K562 (cell line): ENCODE measurements around the gene SCG2. TPM values are rescaled to one million over a fixed set of nuclear protein-coding genes. Genes with fewer than 3 reads are reported as not detected.

ENCODE experiments used
- ATAC-seq: fragments of 200-7000 bp; cut with Tn5 transposase; 3 replicates; pipeline ENCODE4 v1.9.1; 2020; ENCODE audit warnings: moderate library complexity
- BruUV-seq: library from RNA; stranded (reverse); fragments of 400-500 nt; replicated peaks from 2 replicates; lab custom pipeline; 2021; lab: Mats Ljungman, UMichigan
- CTCF ChIA-PET: fragments of 300-600 bp; formaldehyde crosslinking; extraction: SDS; loops from one replicate; lab custom pipeline; 2021; ENCODE audit warnings: low intra/inter-chr PET ratio; lab: Yijun Ruan, JAX
- POLR2A ChIA-PET: fragments of 300-600, 350-650 bp; sonication (Branson Sonifier 250); formaldehyde crosslinking; extraction: SDS; loops from one replicate; lab custom pipeline; 2021; ENCODE audit warnings: antibody characterized with exemption, inconsistent platforms; lab: Yijun Ruan, JAX
- DNase-seq, 4 experiments: peaks; one replicate each; pipeline versions ENCODE4 v3.0.0 to v3.0.0-alpha.2; 2011 to 2018; ENCODE audit warnings: low spot score in 3 of 4, mixed read lengths in 3 of 4; ENCODE audit errors: extremely low read depth in 1 of 4
- FAIRE-seq: peaks from 2 replicates; lab custom pipeline; 2011; peaks lifted over from hg19 to GRCh38; lab: Jason Lieb, UNC
- H2AFZ ChIP-seq: 2 replicates; pipeline ENCODE4 v1.6.0; 2011; ENCODE audit warnings: low read depth, low read length, control low read depth, inconsistent platforms
- H3K27ac ChIP-seq: fragments of 200-600 bp; 3 replicates; pipeline ENCODE4 v1.8.0; 2011; ENCODE audit warnings: low read depth, mild to moderate bottlenecking, control low read depth, inconsistent platforms, low read length, moderate library complexity, mixed read lengths; ENCODE audit errors: extremely low read depth
- H3K27me3 ChIP-seq, 2 experiments: fragments of 300-600 bp in 1 of 2; 2 replicates in 1 of 2; 3 replicates in 1 of 2; pipeline versions ENCODE4 v1.6.0 to v1.8.0; 2011; ENCODE audit warnings: inconsistent platforms in 2 of 2, low read length in 2 of 2, mild to moderate bottlenecking in 1 of 2, mixed read lengths in 1 of 2, moderate library complexity in 1 of 2; ENCODE audit not compliant: control insufficient read depth in 2 of 2, insufficient read depth in 2 of 2
- H3K36me3 ChIP-seq: fragments of 300-600 bp; 3 replicates; pipeline ENCODE4 v1.8.0; 2011; ENCODE audit warnings: mild to moderate bottlenecking, low read length, inconsistent platforms; ENCODE audit not compliant: control insufficient read depth, insufficient read depth
- H3K4me1 ChIP-seq, 2 experiments: fragments of 200-600 bp in 1 of 2; replicated peaks in 1 of 2; 2 replicates in 1 of 2; 3 replicates in 1 of 2; pipeline versions ENCODE4 v1.5.1 to v1.8.0; 2011; ENCODE audit warnings: inconsistent platforms in 2 of 2, low read length in 2 of 2, mild to moderate bottlenecking in 1 of 2, mixed read lengths in 1 of 2, moderate library complexity in 1 of 2; ENCODE audit not compliant: control insufficient read depth in 2 of 2, insufficient read depth in 2 of 2
- H3K4me2 ChIP-seq: 2 replicates; pipeline ENCODE4 v1.6.1; 2011; ENCODE audit warnings: low read length, control low read depth, inconsistent platforms, mixed read lengths; ENCODE audit not compliant: insufficient read depth
- H3K4me3 ChIP-seq: fragments of 200-600 bp; sonication (generic), shearing (Covaris generic); 2 replicates; pipeline ENCODE4 v1.5.1; 2016; ENCODE audit warnings: control low read depth, inconsistent platforms
- H3K79me2 ChIP-seq: fragments of 200-600 bp; 3 replicates; pipeline ENCODE4 v1.8.0; 2011; ENCODE audit warnings: low read length, inconsistent platforms; ENCODE audit not compliant: control insufficient read depth, insufficient read depth
- H3K9ac ChIP-seq, 2 experiments: 2 replicates each; pipeline versions ENCODE4 v1.6.0 to v1.6.1; 2011; ENCODE audit warnings: low read depth in 2 of 2, low read length in 2 of 2, control low read depth in 1 of 2, inconsistent platforms in 1 of 2, mild to moderate bottlenecking in 1 of 2, mixed read lengths in 1 of 2; ENCODE audit not compliant: insufficient read depth in 1 of 2
- H3K9me1 ChIP-seq: one replicate; pipeline ENCODE4 v1.6.0; 2011; ENCODE audit warnings: inconsistent platforms, mild to moderate bottlenecking, low read length, moderate library complexity; ENCODE audit not compliant: control insufficient read depth, insufficient read depth
- H3K9me3 ChIP-seq: replicated peaks from 2 replicates; pipeline ENCODE4 v1.5.1; 2011; ENCODE audit warnings: low read depth, low read length, inconsistent platforms; ENCODE audit not compliant: control insufficient read depth, insufficient read depth
- H4K20me1 ChIP-seq: replicated peaks from 2 replicates; pipeline ENCODE4 v1.6.1; 2011; ENCODE audit warnings: low read length, inconsistent platforms, mixed read lengths; ENCODE audit not compliant: control insufficient read depth, insufficient read depth
- FOS ChIP-seq: IDR thresholded peaks from 3 replicates; pipeline ENCODE4 v1.6.1; 2011; ENCODE audit not compliant: insufficient read length; ENCODE audit errors: extremely low read depth
- HDAC1 ChIP-seq, 2 experiments: fragments of 450-650 bp; IDR thresholded peaks; 2 replicates each; pipeline ENCODE4 v1.6.1; 2016 to 2017; ENCODE audit warnings: inconsistent platforms in 1 of 2, mild to moderate bottlenecking in 1 of 2, moderate library complexity in 1 of 2
- NR4A1 ChIP-seq, 2 experiments: fragments of 250-450 bp in 1 of 2; fragments of 450-650 bp in 1 of 2; sonication (Bioruptor Pico) in 1 of 2; IDR thresholded peaks; 2 replicates each; pipeline versions ENCODE4 v1.4.0 to v1.6.1; 2016 to 2020; ENCODE audit warnings: mild to moderate bottlenecking in 2 of 2, missing compliant biosample characterization in 1 of 2, missing genetic modification characterization in 1 of 2, moderate library complexity in 1 of 2
- TAL1 ChIP-seq: fragments of 450-650 bp; IDR thresholded peaks from 2 replicates; pipeline ENCODE4 v1.6.1; 2016; ENCODE audit warnings: mild to moderate bottlenecking
- TBL1XR1 ChIP-seq, 2 experiments: IDR thresholded peaks; 2 replicates each; pipeline ENCODE4 v1.6.1; 2012; ENCODE audit warnings: improper control_type of control experiment in 2 of 2, low read length in 2 of 2, mild to moderate bottlenecking in 1 of 2
- ZNF263 ChIP-seq: sonication (generic); formaldehyde crosslinking; IDR thresholded peaks from 2 replicates; pipeline ENCODE4 v1.8.0; 2022; ENCODE audit warnings: mild to moderate bottlenecking, missing genetic modification reagents, borderline replicate concordance
- ZNF507 ChIP-seq: conservative IDR thresholded peaks from 2 replicates; pipeline ENCODE4 v1.6.1; 2017; ENCODE audit warnings: missing genetic modification characterization, missing compliant biosample characterization
- in situ Hi-C: fragments of 300-500 bp; cut with MboI; formaldehyde crosslinking; loops from 4 replicates; pipeline ENCODE4 v1.15.0; 2018; ENCODE audit warnings: inconsistent platforms, mixed read lengths
- intact Hi-C: fragments of 100-400 bp; cut with micrococcal nuclease; formaldehyde crosslinking; loops from 2 replicates; pipeline ENCODE4 v1.14.2; 2022
- polyA plus RNA-seq, 8 experiments: library from polyadenylated mRNA; depleted of rRNA in 4 of 8; stranded (reverse) in 5 of 8; unstranded in 3 of 8; fragments of >200 nt; fragmentation: Nextera tagmentation in 2 of 8; fragmentation: Illumina TruSeq in 1 of 8; extraction: Ambion mirVana in 2 of 8; extraction: Trizol in 1 of 8; gene quantifications; 2 replicates each; pipeline versions ENCODE4 v1.2.1 to v1.2.3, GENCODE V29; 2011 to 2014; ENCODE audit warnings: inconsistent platforms in 1 of 8, missing spikeins in 1 of 8
- total RNA-seq, 7 experiments: library from RNA; depleted of rRNA in 6 of 7; stranded (reverse); fragments of >200 nt in 6 of 7; fragmentation: Illumina TruSeq in 2 of 7; extraction: Trizol in 2 of 7; gene quantifications; 2 replicates each; pipeline versions ENCODE4 v1.2.1 to v1.2.3, GENCODE V29; 2011 to 2021; ENCODE audit warnings: low replicate concordance in 1 of 7
- TF ChIP-seq, protein P1 (sequence below), 2 experiments: fragments of 450-650 bp in 1 of 2; IDR thresholded peaks; 2 replicates each; pipeline ENCODE4 v1.6.1; 2011 to 2017; ENCODE audit warnings: low read depth in 2 of 2, antibody characterized with exemption in 1 of 2, borderline replicate concordance in 1 of 2, low read length in 1 of 2, mild to moderate bottlenecking in 1 of 2, mixed read lengths in 1 of 2; ENCODE audit not compliant: control insufficient read depth in 1 of 2
- TF ChIP-seq, protein P2 (sequence below): fragments of 150-350 bp; conservative IDR thresholded peaks from 2 replicates; pipeline ENCODE4 v1.6.1; 2014; ENCODE audit warnings: low read length

The SCG2 gene
- total and polyA plus RNA-seq, 9 of the 15 experiments (the other 6 are each of a cell fraction or from before 2014, with no cell fraction given), result 0.07 to 1.6 (median 1.1) TPM

DNA sequence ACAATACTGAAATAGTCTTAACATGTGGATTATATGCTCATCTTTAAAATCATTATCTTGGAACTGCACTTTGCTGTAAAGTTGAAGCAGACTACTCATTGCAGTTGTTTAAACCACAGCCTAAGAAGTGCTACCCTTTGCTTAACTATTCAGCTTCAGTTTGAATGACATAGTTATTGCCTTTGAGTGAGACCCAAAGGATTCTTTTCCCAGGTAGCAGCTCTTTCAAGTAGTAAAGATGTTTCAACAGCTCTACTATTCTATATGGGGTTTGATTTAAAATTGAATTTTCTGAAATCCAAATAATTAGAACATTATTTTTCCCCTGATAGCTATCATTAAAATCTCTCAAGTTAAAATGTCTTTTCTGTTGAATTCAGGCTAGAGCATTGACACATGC, 1.1 kb downstream of the SCG2 start:
- ChIA-PET POLR2A (no interaction called here), CTCF (no interaction called here)
- Histone ChIP-seq H3K27me3 (no peaks in the 10 kb centered on the region), H3K27ac (no peak overlapping the region), H4K20me1 (no peaks in the 10 kb centered on the region), H3K4me3 (no peak overlapping the region), H3K36me3 (no peaks in the 10 kb centered on the region), H3K9me1 (no peaks in the 10 kb centered on the region), H3K9ac (no peak overlapping the region), H3K79me2 (no peaks in the 10 kb centered on the region), H3K4me2 (no peak overlapping the region), H2AFZ (no peak overlapping the region), H3K9me3 (no peaks in the 10 kb centered on the region), H3K4me1 (no peaks in the 10 kb centered on the region)
- FAIRE-seq (no peak), ATAC-seq (no peak), DNase-seq (no peak)
- intact Hi-C loops, result no loop called here
- TF ChIP-seq, protein P1, sequence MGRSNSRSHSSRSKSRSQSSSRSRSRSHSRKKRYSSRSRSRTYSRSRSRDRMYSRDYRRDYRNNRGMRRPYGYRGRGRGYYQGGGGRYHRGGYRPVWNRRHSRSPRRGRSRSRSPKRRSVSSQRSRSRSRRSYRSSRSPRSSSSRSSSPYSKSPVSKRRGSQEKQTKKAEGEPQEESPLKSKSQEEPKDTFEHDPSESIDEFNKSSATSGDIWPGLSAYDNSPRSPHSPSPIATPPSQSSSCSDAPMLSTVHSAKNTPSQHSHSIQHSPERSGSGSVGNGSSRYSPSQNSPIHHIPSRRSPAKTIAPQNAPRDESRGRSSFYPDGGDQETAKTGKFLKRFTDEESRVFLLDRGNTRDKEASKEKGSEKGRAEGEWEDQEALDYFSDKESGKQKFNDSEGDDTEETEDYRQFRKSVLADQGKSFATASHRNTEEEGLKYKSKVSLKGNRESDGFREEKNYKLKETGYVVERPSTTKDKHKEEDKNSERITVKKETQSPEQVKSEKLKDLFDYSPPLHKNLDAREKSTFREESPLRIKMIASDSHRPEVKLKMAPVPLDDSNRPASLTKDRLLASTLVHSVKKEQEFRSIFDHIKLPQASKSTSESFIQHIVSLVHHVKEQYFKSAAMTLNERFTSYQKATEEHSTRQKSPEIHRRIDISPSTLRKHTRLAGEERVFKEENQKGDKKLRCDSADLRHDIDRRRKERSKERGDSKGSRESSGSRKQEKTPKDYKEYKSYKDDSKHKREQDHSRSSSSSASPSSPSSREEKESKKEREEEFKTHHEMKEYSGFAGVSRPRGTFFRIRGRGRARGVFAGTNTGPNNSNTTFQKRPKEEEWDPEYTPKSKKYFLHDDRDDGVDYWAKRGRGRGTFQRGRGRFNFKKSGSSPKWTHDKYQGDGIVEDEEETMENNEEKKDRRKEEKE (IDR thresholded peaks at IDR 0.05; ENCODE audit: borderline replicate concordance in 1 of 2, control insufficient read depth in 1 of 2, low read depth in 2 of 2, low read length in 1 of 2), result no peak
- TF ChIP-seq TAL1 (no peak), NR4A1 (CRISPR knock-in tag; IDR thresholded peaks at IDR 0.05) (no peak), NR4A1 (tag; IDR thresholded peaks at IDR 0.05) (no peak), HDAC1 (IDR thresholded peaks at IDR 0.05) (no peak), FOS (no peak), ZNF263 (CRISPR knock-in tag) (no peak), TBL1XR1 (IDR thresholded peaks at IDR 0.05; ENCODE audit: low read length in 2 of 2) (no peak), ZNF507 (tag) (no peak)
- TF ChIP-seq, protein P2, sequence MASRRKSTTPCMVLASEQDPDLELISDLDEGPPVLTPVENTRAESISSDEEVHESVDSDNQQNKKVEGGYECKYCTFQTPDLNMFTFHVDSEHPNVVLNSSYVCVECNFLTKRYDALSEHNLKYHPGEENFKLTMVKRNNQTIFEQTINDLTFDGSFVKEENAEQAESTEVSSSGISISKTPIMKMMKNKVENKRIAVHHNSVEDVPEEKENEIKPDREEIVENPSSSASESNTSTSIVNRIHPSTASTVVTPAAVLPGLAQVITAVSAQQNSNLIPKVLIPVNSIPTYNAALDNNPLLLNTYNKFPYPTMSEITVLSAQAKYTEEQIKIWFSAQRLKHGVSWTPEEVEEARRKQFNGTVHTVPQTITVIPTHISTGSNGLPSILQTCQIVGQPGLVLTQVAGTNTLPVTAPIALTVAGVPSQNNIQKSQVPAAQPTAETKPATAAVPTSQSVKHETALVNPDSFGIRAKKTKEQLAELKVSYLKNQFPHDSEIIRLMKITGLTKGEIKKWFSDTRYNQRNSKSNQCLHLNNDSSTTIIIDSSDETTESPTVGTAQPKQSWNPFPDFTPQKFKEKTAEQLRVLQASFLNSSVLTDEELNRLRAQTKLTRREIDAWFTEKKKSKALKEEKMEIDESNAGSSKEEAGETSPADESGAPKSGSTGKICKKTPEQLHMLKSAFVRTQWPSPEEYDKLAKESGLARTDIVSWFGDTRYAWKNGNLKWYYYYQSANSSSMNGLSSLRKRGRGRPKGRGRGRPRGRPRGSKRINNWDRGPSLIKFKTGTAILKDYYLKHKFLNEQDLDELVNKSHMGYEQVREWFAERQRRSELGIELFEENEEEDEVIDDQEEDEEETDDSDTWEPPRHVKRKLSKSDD, result no peak
- in situ Hi-C loops, result no loop called here
- no TSS peak for BruUV-seq
